ENCODE data around the gene FER.
"Not testable (repeated sequence)": the region's sequence is repeated elsewhere in the genome, so short reads cannot be mapped to it uniquely, and the experiment has no call there.

FER gene

GRCh38 chr5:109038209-109038840, 290.6 kb downstream of the FER start:
- no peak overlapping the region for H3K27ac ChIP-seq
- TF ChIP-seq Cebpa-rat (IDR thresholded peaks at IDR 0.05) = no peak

GRCh38 chr5:109041317-109041716, 293.6 kb downstream of the FER start:
- Histone ChIP-seq H3K27me3 (no peaks in the 10 kb centered on the region), H4K20me1 (no peaks in the 10 kb centered on the region), H3K4me3 (no peak overlapping the region), H3K36me3 (no peaks in the 10 kb centered on the region), H3K4me2 (no peak overlapping the region), H3K9me3 (0 out of 2 replicates have a peak, but pooled peaks cover 4% of the 10 kb centered on the region), H3K9ac (no peak overlapping the region), H3K27ac (no peak overlapping the region), H3K4me1 (peaks cover 7% of the 10 kb centered on the region; the same call in 1 of the 2 replicates)
- no peak for TF ChIP-seq Cebpa-rat (IDR thresholded peaks at IDR 0.05)

More at GRCh38 chr5:109038209-109038840, 290.6 kb downstream of the FER start:
- Histone ChIP-seq H3K36me3 (no peaks in the 10 kb centered on the region), H3K27me3 (no peaks in the 10 kb centered on the region), H4K20me1 (no peaks in the 10 kb centered on the region), H3K4me1 (peaks cover 7% of the 10 kb centered on the region; the same call in 1 of the 2 replicates), H3K4me3 (no peak overlapping the region), H3K9ac (no peak overlapping the region), H3K9me3 (0 out of 2 replicates have a peak, but pooled peaks cover 4% of the 10 kb centered on the region), H3K4me2 (no peak overlapping the region)

- no peak for TF ChIP-seq Cebpa-rat (IDR thresholded peaks at IDR 0.05)
- Histone ChIP-seq H3K4me1 (peaks cover 7% of the 10 kb centered on the region; the same call in 1 of the 2 replicates), H3K27me3 (no peaks in the 10 kb centered on the region), H3K27ac (no peak overlapping the region), H3K36me3 (no peaks in the 10 kb centered on the region), H4K20me1 (no peaks in the 10 kb centered on the region), H3K9ac (no peak overlapping the region), H3K4me2 (no peak overlapping the region), H3K9me3 (no peaks in the 10 kb centered on the region), H3K4me3 (no peak overlapping the region)
Measured at GRCh38 chr5:109045710-109046109, 298.0 kb downstream of the FER start.

- Histone ChIP-seq H3K4me3 (no peak overlapping the region), H3K36me3 (0 out of 2 replicates have a peak, but pooled peaks cover 5% of the 10 kb centered on the region), H3K4me2 (no peak overlapping the region), H3K9ac (no peak overlapping the region), H3K27me3 (no peaks in the 10 kb centered on the region), H3K27ac (no peak overlapping the region), H4K20me1 (no peaks in the 10 kb centered on the region), H3K9me3 (no peaks in the 10 kb centered on the region), H3K4me1 (no peaks in the 10 kb centered on the region)
- TF ChIP-seq Cebpa-rat (IDR thresholded peaks at IDR 0.05) = no peak
Measured at GRCh38 chr5:109049565-109049964, 301.9 kb downstream of the FER start.

- H4K20me1 ChIP-seq, H3K9me3 ChIP-seq, H3K27ac ChIP-seq, H3K36me3 ChIP-seq, H3K4me3 ChIP-seq, H3K4me1 ChIP-seq, H3K9ac ChIP-seq, H3K4me2 ChIP-seq, H3K27me3 ChIP-seq: not testable (repeated sequence)
Measured at GRCh38 chr5:109050321-109050720, 302.6 kb downstream of the FER start.

- H3K4me3 ChIP-seq, H3K27me3 ChIP-seq, H3K9me3 ChIP-seq, H3K4me2 ChIP-seq, H4K20me1 ChIP-seq, H3K9ac ChIP-seq, H3K27ac ChIP-seq, H3K36me3 ChIP-seq, H3K4me1 ChIP-seq: not testable (repeated sequence)
Measured at GRCh38 chr5:109052216-109052615, 304.5 kb downstream of the FER start.

- H3K9ac ChIP-seq = no peak overlapping the region
- no peak overlapping the region for H3K4me3 ChIP-seq
- no peaks in the 10 kb centered on the region for H3K4me1 ChIP-seq
- no peaks in the 10 kb centered on the region for H3K27me3 ChIP-seq
- no peak overlapping the region for H3K27ac ChIP-seq
- H3K36me3 ChIP-seq = 0 out of 2 replicates have a peak, but pooled peaks cover 5% of the 10 kb centered on the region
- no peaks in the 10 kb centered on the region for H3K9me3 ChIP-seq
- H3K4me2 ChIP-seq = no peak overlapping the region
- TF ChIP-seq Cebpa-rat (IDR thresholded peaks at IDR 0.05) = no peak
- no peaks in the 10 kb centered on the region for H4K20me1 ChIP-seq
Measured at GRCh38 chr5:109053995-109054417, 306.3 kb downstream of the FER start.

GRCh38 chr5:109060378-109061025, 312.8 kb downstream of the FER start:
- no peak overlapping the region for H3K9ac ChIP-seq
- H3K27me3 ChIP-seq = no peaks in the 10 kb centered on the region
- no peak for TF ChIP-seq Cebpa-rat (IDR thresholded peaks at IDR 0.05)
- no peak overlapping the region for H3K4me2 ChIP-seq
- H4K20me1 ChIP-seq = no peaks in the 10 kb centered on the region
- H3K36me3 ChIP-seq = no peaks in the 10 kb centered on the region
- no peaks in the 10 kb centered on the region for H3K9me3 ChIP-seq
- H3K4me1 ChIP-seq = no peaks in the 10 kb centered on the region
- H3K4me3 ChIP-seq = no peak overlapping the region
- no peak overlapping the region for H3K27ac ChIP-seq

- no peaks in the 10 kb centered on the region for H3K27me3 ChIP-seq
- no peaks in the 10 kb centered on the region for H3K9me3 ChIP-seq
- no peaks in the 10 kb centered on the region for H3K4me1 ChIP-seq
- no peak for TF ChIP-seq Cebpa-rat (IDR thresholded peaks at IDR 0.05)
- H3K4me3 ChIP-seq = no peak overlapping the region
- H4K20me1 ChIP-seq = no peaks in the 10 kb centered on the region
- no peaks in the 10 kb centered on the region for H3K36me3 ChIP-seq
- H3K9ac ChIP-seq = no peak overlapping the region
- H3K27ac ChIP-seq = no peak overlapping the region
- H3K4me2 ChIP-seq = no peak overlapping the region
Measured at GRCh38 chr5:109062664-109063063, 315.0 kb downstream of the FER start.

GRCh38 chr5:109063223-109063622, 315.5 kb downstream of the FER start:
- Histone ChIP-seq H3K27ac (no peak overlapping the region), H3K4me2 (no peak overlapping the region), H4K20me1 (no peaks in the 10 kb centered on the region), H3K9me3 (no peaks in the 10 kb centered on the region), H3K36me3 (no peaks in the 10 kb centered on the region), H3K27me3 (no peaks in the 10 kb centered on the region), H3K4me3 (no peak overlapping the region), H3K9ac (no peak overlapping the region), H3K4me1 (no peaks in the 10 kb centered on the region)
- no peak for TF ChIP-seq Cebpa-rat (IDR thresholded peaks at IDR 0.05)
